K562 (cell line): ENCODE data around the gene NDRG3. TPM values are rescaled to one million over a fixed set of nuclear protein-coding genes. Genes with fewer than 3 reads are reported as not detected.
A peak's percentile ranks its signal among the peaks of the same experiment; 100 is the strongest.

Experiments
- ATAC-seq: fragments of 200-7000 bp; cut with Tn5 transposase; 3 replicates; pipeline ENCODE4 v1.9.1; 2020; ENCODE audit warnings: moderate library complexity
- BruUV-seq: library from RNA; stranded (reverse); fragments of 400-500 nt; replicated peaks from 2 replicates; lab custom pipeline; 2021; lab: Mats Ljungman, UMichigan
- CTCF ChIA-PET: fragments of 300-600 bp; formaldehyde crosslinking; extraction: SDS; loops from one replicate; lab custom pipeline; 2021; ENCODE audit warnings: low intra/inter-chr PET ratio; lab: Yijun Ruan, JAX
- POLR2A ChIA-PET: fragments of 300-600, 350-650 bp; sonication (Branson Sonifier 250); formaldehyde crosslinking; extraction: SDS; loops from one replicate; lab custom pipeline; 2021; ENCODE audit warnings: antibody characterized with exemption, inconsistent platforms; lab: Yijun Ruan, JAX
- DNase-seq, 4 experiments: peaks; one replicate each; pipeline versions ENCODE4 v3.0.0 to v3.0.0-alpha.2; 2011 to 2018; ENCODE audit warnings: low spot score in 3 of 4, mixed read lengths in 3 of 4; ENCODE audit errors: extremely low read depth in 1 of 4
- FAIRE-seq: peaks from 2 replicates; lab custom pipeline; 2011; peaks lifted over from hg19 to GRCh38; lab: Jason Lieb, UNC
- H2AFZ ChIP-seq: 2 replicates; pipeline ENCODE4 v1.6.0; 2011; ENCODE audit warnings: low read depth, low read length, control low read depth, inconsistent platforms
- H3K27ac ChIP-seq: fragments of 200-600 bp; 3 replicates; pipeline ENCODE4 v1.8.0; 2011; ENCODE audit warnings: low read depth, mild to moderate bottlenecking, control low read depth, inconsistent platforms, low read length, moderate library complexity, mixed read lengths; ENCODE audit errors: extremely low read depth
- H3K27me3 ChIP-seq, 2 experiments: fragments of 300-600 bp in 1 of 2; 2 replicates in 1 of 2; 3 replicates in 1 of 2; pipeline versions ENCODE4 v1.6.0 to v1.8.0; 2011; ENCODE audit warnings: inconsistent platforms in 2 of 2, low read length in 2 of 2, mild to moderate bottlenecking in 1 of 2, mixed read lengths in 1 of 2, moderate library complexity in 1 of 2; ENCODE audit not compliant: control insufficient read depth in 2 of 2, insufficient read depth in 2 of 2
- H3K36me3 ChIP-seq: fragments of 300-600 bp; 3 replicates; pipeline ENCODE4 v1.8.0; 2011; ENCODE audit warnings: mild to moderate bottlenecking, low read length, inconsistent platforms; ENCODE audit not compliant: control insufficient read depth, insufficient read depth
- H3K4me1 ChIP-seq, 2 experiments: fragments of 200-600 bp in 1 of 2; replicated peaks in 1 of 2; 2 replicates in 1 of 2; 3 replicates in 1 of 2; pipeline versions ENCODE4 v1.5.1 to v1.8.0; 2011; ENCODE audit warnings: inconsistent platforms in 2 of 2, low read length in 2 of 2, mild to moderate bottlenecking in 1 of 2, mixed read lengths in 1 of 2, moderate library complexity in 1 of 2; ENCODE audit not compliant: control insufficient read depth in 2 of 2, insufficient read depth in 2 of 2
- H3K4me2 ChIP-seq: 2 replicates; pipeline ENCODE4 v1.6.1; 2011; ENCODE audit warnings: low read length, control low read depth, inconsistent platforms, mixed read lengths; ENCODE audit not compliant: insufficient read depth
- H3K4me3 ChIP-seq: fragments of 200-600 bp; sonication (generic), shearing (Covaris generic); 2 replicates; pipeline ENCODE4 v1.5.1; 2016; ENCODE audit warnings: control low read depth, inconsistent platforms
- H3K79me2 ChIP-seq: fragments of 200-600 bp; 3 replicates; pipeline ENCODE4 v1.8.0; 2011; ENCODE audit warnings: low read length, inconsistent platforms; ENCODE audit not compliant: control insufficient read depth, insufficient read depth
- H3K9ac ChIP-seq, 2 experiments: 2 replicates each; pipeline versions ENCODE4 v1.6.0 to v1.6.1; 2011; ENCODE audit warnings: low read depth in 2 of 2, low read length in 2 of 2, control low read depth in 1 of 2, inconsistent platforms in 1 of 2, mild to moderate bottlenecking in 1 of 2, mixed read lengths in 1 of 2; ENCODE audit not compliant: insufficient read depth in 1 of 2
- H3K9me1 ChIP-seq: one replicate; pipeline ENCODE4 v1.6.0; 2011; ENCODE audit warnings: inconsistent platforms, mild to moderate bottlenecking, low read length, moderate library complexity; ENCODE audit not compliant: control insufficient read depth, insufficient read depth
- H3K9me3 ChIP-seq: replicated peaks from 2 replicates; pipeline ENCODE4 v1.5.1; 2011; ENCODE audit warnings: low read depth, low read length, inconsistent platforms; ENCODE audit not compliant: control insufficient read depth, insufficient read depth
- H4K20me1 ChIP-seq: replicated peaks from 2 replicates; pipeline ENCODE4 v1.6.1; 2011; ENCODE audit warnings: low read length, inconsistent platforms, mixed read lengths; ENCODE audit not compliant: control insufficient read depth, insufficient read depth
- CHCHD3 ChIP-seq: fragments of 250-450 bp; sonication (Bioruptor Pico); IDR thresholded peaks from 2 replicates; pipeline ENCODE4 v2.1.2; 2022; ENCODE audit warnings: mild to moderate bottlenecking
- PTTG1 ChIP-seq: fragments of 450-650 bp; IDR thresholded peaks from 2 replicates; pipeline ENCODE4 v1.6.1; 2016; ENCODE audit warnings: low read depth, mild to moderate bottlenecking, missing genetic modification characterization, missing compliant biosample characterization
- RBM14 ChIP-seq: fragments of 200-400 bp; formaldehyde crosslinking; IDR thresholded peaks from 2 replicates; pipeline ENCODE4 v1.6.1; 2018; ENCODE audit warnings: low read depth, mild to moderate bottlenecking, low read length, moderate library complexity, borderline replicate concordance; ENCODE audit not compliant: insufficient read depth
- SAFB2 ChIP-seq: fragments of 200-400 bp; formaldehyde crosslinking; IDR thresholded peaks from 2 replicates; pipeline ENCODE4 v1.6.1; 2018; ENCODE audit warnings: borderline replicate concordance, low read length, low read depth, moderate library complexity; ENCODE audit not compliant: severe bottlenecking
- TRIM24 ChIP-seq, 2 experiments: fragments of 450-650 bp; IDR thresholded peaks; 2 replicates each; pipeline ENCODE4 v1.6.1; 2016
- ZNF263 ChIP-seq: sonication (generic); formaldehyde crosslinking; IDR thresholded peaks from 2 replicates; pipeline ENCODE4 v1.8.0; 2022; ENCODE audit warnings: mild to moderate bottlenecking, missing genetic modification reagents, borderline replicate concordance
- ZNF316 ChIP-seq: fragments of 450-650 bp; IDR thresholded peaks from 2 replicates; pipeline ENCODE4 v1.6.1; 2016
- ZNF785 ChIP-seq: fragments of 250-450 bp; sonication (Bioruptor Pico); IDR thresholded peaks from 2 replicates; pipeline ENCODE4 v1.4.0; 2020; ENCODE audit warnings: mild to moderate bottlenecking
- WGBS: fragments of 100-300 bp; shearing (Covaris generic); methylation state at CpG from one replicate; pipeline ENCODE4 v1.1.6; 2016; ENCODE audit warnings: low coverage, mixed read lengths; ENCODE audit not compliant: insufficient coverage; ENCODE audit errors: missing lambda C conversion rate; 5-methylcytosine and 5-hydroxymethylcytosine counted together
- in situ Hi-C: fragments of 300-500 bp; cut with MboI; formaldehyde crosslinking; loops from 4 replicates; pipeline ENCODE4 v1.15.0; 2018; ENCODE audit warnings: inconsistent platforms, mixed read lengths
- intact Hi-C: fragments of 100-400 bp; cut with micrococcal nuclease; formaldehyde crosslinking; loops from 2 replicates; pipeline ENCODE4 v1.14.2; 2022
- polyA plus RNA-seq, 8 experiments: library from polyadenylated mRNA; depleted of rRNA in 4 of 8; stranded (reverse) in 5 of 8; unstranded in 3 of 8; fragments of >200 nt; fragmentation: Nextera tagmentation in 2 of 8; fragmentation: Illumina TruSeq in 1 of 8; extraction: Ambion mirVana in 2 of 8; extraction: Trizol in 1 of 8; gene quantifications; 2 replicates each; pipeline versions ENCODE4 v1.2.1 to v1.2.3, GENCODE V29; 2011 to 2014; ENCODE audit warnings: inconsistent platforms in 1 of 8, missing spikeins in 1 of 8
- total RNA-seq, 7 experiments: library from RNA; depleted of rRNA in 6 of 7; stranded (reverse); fragments of >200 nt in 6 of 7; fragmentation: Illumina TruSeq in 2 of 7; extraction: Trizol in 2 of 7; gene quantifications; 2 replicates each; pipeline versions ENCODE4 v1.2.1 to v1.2.3, GENCODE V29; 2011 to 2021; ENCODE audit warnings: low replicate concordance in 1 of 7
- TF ChIP-seq, protein P1 (sequence below): fragments of 150-350 bp; conservative IDR thresholded peaks from 2 replicates; pipeline ENCODE4 v1.6.1; 2014; ENCODE audit warnings: low read length
- TF ChIP-seq, protein P2 (sequence below): fragments of 450-650 bp; IDR thresholded peaks from 2 replicates; pipeline ENCODE4 v1.6.1; 2017; ENCODE audit warnings: mild to moderate bottlenecking, moderate library complexity

NDRG3 gene
- total and polyA plus RNA-seq, 9 of the 15 experiments (the other 6 are each of a cell fraction or from before 2014, with no cell fraction given): 14.6 to 39.4 (median 24.4) TPM

DNA sequence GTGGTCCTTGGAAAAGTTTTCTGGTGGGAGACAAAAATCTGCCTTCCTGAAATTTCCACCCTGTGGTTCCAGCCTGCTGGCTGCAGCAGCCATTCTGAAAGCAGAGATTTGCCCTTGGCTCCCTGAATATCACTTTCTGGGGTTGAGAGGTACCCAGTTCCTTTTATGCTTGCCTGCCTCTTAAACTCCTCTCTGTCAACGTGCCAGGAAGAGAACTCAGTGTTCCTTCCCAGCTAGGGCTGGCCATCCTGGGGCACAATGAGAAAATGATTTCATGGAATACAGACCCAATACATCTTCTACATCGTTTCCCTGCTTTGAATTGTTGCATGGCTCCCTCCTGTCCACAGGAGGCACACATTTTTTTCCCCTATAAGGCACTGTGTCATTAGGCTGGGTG is 29.3 kb upstream of the NDRG3 start:
- H3K79me2 ChIP-seq: peaks cover 14% of the 10 kb centered on the region
- no peak overlapping the region for H3K27ac ChIP-seq
- H3K4me1 ChIP-seq: peaks cover 25 to 30% of the 10 kb centered on the region in 2 experiments; a peak in 4 of 5 replicates
- 61% methylated on average over 2 of the region's 2 CpGs for WGBS
- TF ChIP-seq ZNF263 (CRISPR knock-in tag) (no peak), ZNF316 (peak; percentile 13; the same call in 1 of the 2 replicates), PTTG1 (tag) (no peak)
- H3K36me3 ChIP-seq: peaks cover 9% of the 10 kb centered on the region; the same call in 2 of the 3 replicates
- ChIA-PET POLR2A (interaction anchor here (0.7 kb wide), 2 partner anchors 33 to 90 kb away, joined by 3 read pairs; no protein-coding TSS in a partner anchor), CTCF (no interaction called here)
- no peaks in the 10 kb centered on the region for H4K20me1 ChIP-seq
- in situ Hi-C loops (no loop called here), intact Hi-C loops (no loop called here)
- ATAC-seq (no peak), DNase-seq (no peak), FAIRE-seq (no peak)
- H3K9ac ChIP-seq: no peak overlapping the region
- no peaks in the 10 kb centered on the region for H3K9me1 ChIP-seq
- H3K4me2 ChIP-seq: no peak overlapping the region
- no TSS peak for BruUV-seq
- no peak overlapping the region for H3K4me3 ChIP-seq
- H2AFZ ChIP-seq: no peak overlapping the region
- no peaks in the 10 kb centered on the region for H3K27me3 ChIP-seq
- no peaks in the 10 kb centered on the region for H3K9me3 ChIP-seq

DNA sequence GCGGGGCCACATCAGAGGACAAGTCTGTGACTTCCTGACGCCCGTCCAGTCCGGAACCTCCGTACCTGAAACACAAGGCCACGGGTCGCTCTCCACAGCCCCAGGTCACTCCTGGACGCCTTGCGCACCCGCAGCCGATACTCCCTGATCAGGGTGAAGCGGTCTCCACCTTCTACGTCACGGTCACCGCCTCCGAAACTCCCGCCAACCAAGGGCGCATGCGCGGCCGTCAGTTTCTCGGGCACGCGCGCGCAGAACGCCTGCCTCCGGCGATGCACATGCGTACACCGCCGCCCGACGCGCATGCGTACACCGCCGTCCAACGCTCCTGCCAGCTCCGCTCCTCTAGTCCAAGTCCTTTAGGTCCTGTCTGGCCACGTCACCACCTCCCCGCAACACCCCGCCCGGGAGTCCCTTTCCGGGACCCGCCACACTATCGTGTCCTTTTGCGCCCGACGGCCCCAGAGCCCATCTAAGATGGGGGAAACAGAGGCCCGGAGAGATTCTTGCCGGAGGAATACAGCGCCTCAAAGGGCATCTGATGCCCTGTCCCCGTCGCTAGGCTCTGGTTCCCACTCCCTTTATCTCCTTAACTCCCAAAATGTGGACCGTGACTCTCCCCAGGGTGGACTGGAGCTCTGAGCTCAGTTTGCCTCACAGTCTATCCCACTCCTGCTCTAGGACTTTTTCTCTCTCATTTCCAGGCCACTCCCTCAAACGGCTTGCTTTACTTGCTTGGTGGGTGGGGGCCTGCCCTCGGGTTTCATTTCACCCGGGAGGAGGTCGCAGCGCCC is 27.9 kb upstream of the NDRG3 start, which contains the start of gene DSN1:
Gene DSN1, minus strand, starts transcription at position 167 of the 794 bp plus-strand sequence. CDS start 2,305 bp downstream, outside the sequence.
- in situ Hi-C loops: no loop called here
- CTCF ChIA-PET: interaction anchor here (0.8 kb wide), 1 partner anchor 111 kb away, joined by 6 read pairs; no protein-coding TSS in a partner anchor
- H3K9me3 ChIP-seq: no peaks in the 10 kb centered on the region
- peaks cover 25 to 32% of the 10 kb centered on the region in 2 experiments; a peak in 4 of 5 replicates for H3K4me1 ChIP-seq
- ATAC-seq (peak; percentile 92), DNase-seq (peak; percentile 96 to 99 (median 98)), FAIRE-seq (peak; percentile 97)
- POLR2A ChIA-PET: interaction anchor here (0.6 to 1.8 kb wide), 16 partner anchors 10 to 635 kb away, joined by 3 to 7 read pairs (median 3); partner anchors contain the start of gene RAB5IF
- WGBS: under 1% methylated on average over 61 of the region's 61 CpGs
- H3K27ac ChIP-seq: peak within 1 kb of the TSS; percentile 98
- intact Hi-C loops: loop anchor here (5.0 kb wide), 1 partner anchor 89 kb away; a partner anchor contains a TSS
- peak within 1 kb of the TSS; percentile 97 for H3K4me2 ChIP-seq
- H3K27me3 ChIP-seq: no peaks in the 10 kb centered on the region
- peaks cover 14% of the 10 kb centered on the region for H3K79me2 ChIP-seq
- no peaks in the 10 kb centered on the region; the same call in 1 of the 2 replicates for H4K20me1 ChIP-seq
- H3K4me3 ChIP-seq: peak within 1 kb of the TSS; percentile 79
- H2AFZ ChIP-seq: peak within 1 kb of the TSS; percentile 99
- peak within 1 kb of the TSS; percentile 94 to 100 for H3K9ac ChIP-seq
- no TSS peak for BruUV-seq
- no peaks in the 10 kb centered on the region for H3K9me1 ChIP-seq
- H3K36me3 ChIP-seq: peaks cover 20% of the 10 kb centered on the region
- TF ChIP-seq SAFB2 (no peak), CHCHD3 (CRISPR knock-in tag) (no peak), RBM14 (no peak), TRIM24 (IDR thresholded peaks at IDR 0.05) (no peak), ZNF785 (CRISPR knock-in tag) (no peak)
- TF ChIP-seq, protein P1, sequence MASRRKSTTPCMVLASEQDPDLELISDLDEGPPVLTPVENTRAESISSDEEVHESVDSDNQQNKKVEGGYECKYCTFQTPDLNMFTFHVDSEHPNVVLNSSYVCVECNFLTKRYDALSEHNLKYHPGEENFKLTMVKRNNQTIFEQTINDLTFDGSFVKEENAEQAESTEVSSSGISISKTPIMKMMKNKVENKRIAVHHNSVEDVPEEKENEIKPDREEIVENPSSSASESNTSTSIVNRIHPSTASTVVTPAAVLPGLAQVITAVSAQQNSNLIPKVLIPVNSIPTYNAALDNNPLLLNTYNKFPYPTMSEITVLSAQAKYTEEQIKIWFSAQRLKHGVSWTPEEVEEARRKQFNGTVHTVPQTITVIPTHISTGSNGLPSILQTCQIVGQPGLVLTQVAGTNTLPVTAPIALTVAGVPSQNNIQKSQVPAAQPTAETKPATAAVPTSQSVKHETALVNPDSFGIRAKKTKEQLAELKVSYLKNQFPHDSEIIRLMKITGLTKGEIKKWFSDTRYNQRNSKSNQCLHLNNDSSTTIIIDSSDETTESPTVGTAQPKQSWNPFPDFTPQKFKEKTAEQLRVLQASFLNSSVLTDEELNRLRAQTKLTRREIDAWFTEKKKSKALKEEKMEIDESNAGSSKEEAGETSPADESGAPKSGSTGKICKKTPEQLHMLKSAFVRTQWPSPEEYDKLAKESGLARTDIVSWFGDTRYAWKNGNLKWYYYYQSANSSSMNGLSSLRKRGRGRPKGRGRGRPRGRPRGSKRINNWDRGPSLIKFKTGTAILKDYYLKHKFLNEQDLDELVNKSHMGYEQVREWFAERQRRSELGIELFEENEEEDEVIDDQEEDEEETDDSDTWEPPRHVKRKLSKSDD: no peak
- TF ChIP-seq, protein P2, sequence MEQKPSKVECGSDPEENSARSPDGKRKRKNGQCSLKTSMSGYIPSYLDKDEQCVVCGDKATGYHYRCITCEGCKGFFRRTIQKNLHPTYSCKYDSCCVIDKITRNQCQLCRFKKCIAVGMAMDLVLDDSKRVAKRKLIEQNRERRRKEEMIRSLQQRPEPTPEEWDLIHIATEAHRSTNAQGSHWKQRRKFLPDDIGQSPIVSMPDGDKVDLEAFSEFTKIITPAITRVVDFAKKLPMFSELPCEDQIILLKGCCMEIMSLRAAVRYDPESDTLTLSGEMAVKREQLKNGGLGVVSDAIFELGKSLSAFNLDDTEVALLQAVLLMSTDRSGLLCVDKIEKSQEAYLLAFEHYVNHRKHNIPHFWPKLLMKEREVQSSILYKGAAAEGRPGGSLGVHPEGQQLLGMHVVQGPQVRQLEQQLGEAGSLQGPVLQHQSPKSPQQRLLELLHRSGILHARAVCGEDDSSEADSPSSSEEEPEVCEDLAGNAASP: no peak
